ENCODE data around the gene EBF4. TPM values are rescaled to one million over a fixed set of nuclear protein-coding genes. Genes with fewer than 3 reads are reported as not detected.

The EBF4 gene
- total and polyA plus RNA-seq, 7 donors = 0.42 to 1.9 (median 1.2) TPM

DNA sequence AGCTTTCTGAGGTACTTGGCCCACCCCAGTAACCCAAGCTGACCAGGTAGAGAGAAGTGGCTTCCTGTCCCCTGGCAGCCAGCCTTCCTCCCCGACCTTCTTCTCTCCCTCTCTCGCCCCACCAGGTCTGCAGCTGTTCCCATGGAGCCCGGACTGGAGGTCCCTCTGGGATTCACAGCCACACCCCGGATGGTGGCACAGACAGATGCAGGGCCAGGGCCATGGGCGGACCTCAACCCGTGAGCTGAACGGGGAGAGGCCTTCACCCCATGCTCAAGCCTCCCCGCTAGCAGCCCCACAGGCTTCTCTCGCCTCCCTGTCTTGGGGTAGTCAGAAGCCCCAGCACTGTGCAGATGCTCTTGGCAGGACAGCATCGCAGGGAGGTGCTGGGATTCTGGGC, 66.6 kb downstream of the EBF4 start:
- Histone ChIP-seq H3K9me3 (no peaks in the 10 kb centered on the region), H3K27me3 (ENCODE audit: insufficient read depth in 3 of 3, low read length in 2 of 3) (peaks cover 3 to 49% (median 9%) of the 10 kb centered on the region in 3 donors), H3K4me3 (no peak overlapping the region), H3K36me3 (ENCODE audit: insufficient read depth in 1 of 2, low read depth in 1 of 2) (no peaks in the 10 kb centered on the region), H3K4me1 (no peaks in the 10 kb centered on the region), H3K27ac (no peak overlapping the region)
- intact Hi-C loops (cut with DNase I) = loop anchor here in 1 of 2 donors (10.0 kb wide), 2 partner anchors 96 to 246 kb away; no protein-coding TSS in a partner anchor
- TF ChIP-seq, protein P1, sequence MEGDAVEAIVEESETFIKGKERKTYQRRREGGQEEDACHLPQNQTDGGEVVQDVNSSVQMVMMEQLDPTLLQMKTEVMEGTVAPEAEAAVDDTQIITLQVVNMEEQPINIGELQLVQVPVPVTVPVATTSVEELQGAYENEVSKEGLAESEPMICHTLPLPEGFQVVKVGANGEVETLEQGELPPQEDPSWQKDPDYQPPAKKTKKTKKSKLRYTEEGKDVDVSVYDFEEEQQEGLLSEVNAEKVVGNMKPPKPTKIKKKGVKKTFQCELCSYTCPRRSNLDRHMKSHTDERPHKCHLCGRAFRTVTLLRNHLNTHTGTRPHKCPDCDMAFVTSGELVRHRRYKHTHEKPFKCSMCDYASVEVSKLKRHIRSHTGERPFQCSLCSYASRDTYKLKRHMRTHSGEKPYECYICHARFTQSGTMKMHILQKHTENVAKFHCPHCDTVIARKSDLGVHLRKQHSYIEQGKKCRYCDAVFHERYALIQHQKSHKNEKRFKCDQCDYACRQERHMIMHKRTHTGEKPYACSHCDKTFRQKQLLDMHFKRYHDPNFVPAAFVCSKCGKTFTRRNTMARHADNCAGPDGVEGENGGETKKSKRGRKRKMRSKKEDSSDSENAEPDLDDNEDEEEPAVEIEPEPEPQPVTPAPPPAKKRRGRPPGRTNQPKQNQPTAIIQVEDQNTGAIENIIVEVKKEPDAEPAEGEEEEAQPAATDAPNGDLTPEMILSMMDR (IDR thresholded peaks at IDR 0.05) = no peak
- ATAC-seq = no peak
- DNase-seq = no peak
- WGBS, 3 donors = 54 to 62% (median 58%) methylated on average over 9 to 10 of the region's 10 CpGs

DNA sequence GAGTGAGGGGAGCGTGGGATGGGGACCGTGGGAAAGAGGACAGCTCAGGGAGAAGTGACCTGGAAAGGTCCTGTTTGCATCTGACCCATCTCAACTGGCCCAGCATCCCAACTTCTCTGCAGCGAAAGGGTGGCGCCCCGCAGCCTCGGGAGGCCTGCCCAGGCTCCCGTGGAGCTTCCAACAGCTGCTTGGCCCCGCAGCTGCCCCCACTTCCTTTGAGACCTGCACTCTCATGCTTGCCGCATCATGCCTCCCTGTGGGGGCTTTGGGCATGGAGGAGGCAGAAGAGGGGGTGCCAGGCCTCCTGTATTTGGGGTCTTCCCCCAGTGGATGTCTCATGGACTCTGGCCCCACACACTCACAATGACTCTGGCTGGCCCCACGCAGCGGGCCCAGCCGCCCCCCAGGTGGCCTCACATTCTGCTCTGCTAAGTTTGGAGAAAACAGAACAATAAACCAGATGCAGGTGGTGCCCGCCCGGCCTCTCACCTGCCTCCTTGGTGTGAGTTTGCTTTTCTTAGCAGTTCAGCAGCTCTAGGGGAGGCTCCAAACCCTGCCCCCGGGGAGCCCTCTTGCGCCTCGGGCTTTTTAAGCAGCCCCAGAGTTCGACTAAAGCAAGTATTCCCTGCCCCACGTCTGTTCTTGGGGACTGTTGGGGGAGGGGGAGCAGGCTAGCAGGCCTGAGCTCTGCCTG, 67.2 kb downstream of the EBF4 start:
- ATAC-seq = no peak
- 45 to 53% (median 49%) methylated on average over 16 to 19 of the region's 19 CpGs for WGBS, 3 donors
- TF ChIP-seq, protein P1 (IDR thresholded peaks at IDR 0.05) = no peak
- no peak overlapping the region for H3K27ac ChIP-seq
- no peak overlapping the region for H3K4me3 ChIP-seq
- H3K27me3 ChIP-seq (ENCODE audit: insufficient read depth in 3 of 3, low read length in 2 of 3) = peaks cover 3 to 49% (median 6%) of the 10 kb centered on the region in 3 donors
- intact Hi-C loops (cut with DNase I) = loop anchor here in 1 of 2 donors (10.0 kb wide), 2 partner anchors 95 to 245 kb away; no protein-coding TSS in a partner anchor
- no peaks in the 10 kb centered on the region for H3K4me1 ChIP-seq
- H3K36me3 ChIP-seq (ENCODE audit: insufficient read depth in 1 of 2, low read depth in 1 of 2) = no peaks in the 10 kb centered on the region
- H3K9me3 ChIP-seq = no peaks in the 10 kb centered on the region
- no peak for DNase-seq

DNA sequence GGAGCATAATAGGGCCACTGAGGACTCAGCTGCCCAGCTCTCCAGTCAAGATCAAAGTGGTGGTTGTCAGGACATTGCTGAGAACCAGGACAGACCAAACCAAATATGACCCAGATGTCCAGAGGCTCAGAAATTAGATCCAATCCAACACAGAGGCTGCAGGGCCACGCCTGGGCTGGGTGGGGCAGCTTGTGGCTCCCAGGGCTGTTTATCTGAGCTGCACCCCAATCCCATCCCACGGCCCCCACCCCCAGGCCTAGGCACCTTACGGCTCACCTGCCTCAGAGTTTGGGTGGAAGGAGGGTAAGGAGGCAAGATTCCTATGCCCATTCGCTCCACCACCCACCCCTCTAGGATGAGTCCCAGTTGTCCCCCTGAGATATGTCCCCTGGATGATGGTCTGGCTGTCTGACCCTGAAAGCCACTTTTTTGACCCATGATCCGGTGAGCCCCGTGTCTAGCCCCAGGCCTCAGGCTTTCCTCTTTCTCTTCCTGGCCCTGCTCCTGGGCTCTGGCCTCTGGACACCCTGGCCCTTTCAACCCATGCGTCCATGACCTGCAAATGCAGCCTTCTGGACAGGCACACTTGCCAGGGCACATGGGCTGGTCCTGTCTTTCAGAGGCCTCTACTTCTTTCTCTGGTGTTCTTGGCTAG, 67.8 kb downstream of the EBF4 start:
- ATAC-seq (no peak), DNase-seq (no peak)
- no peak overlapping the region for H3K4me3 ChIP-seq
- H3K36me3 ChIP-seq (ENCODE audit: insufficient read depth in 1 of 2, low read depth in 1 of 2) = no peaks in the 10 kb centered on the region
- TF ChIP-seq, protein P1 (IDR thresholded peaks at IDR 0.05) = no peak
- H3K27me3 ChIP-seq (ENCODE audit: insufficient read depth in 3 of 3, low read length in 2 of 3) = peaks cover 3 to 46% (median 4%) of the 10 kb centered on the region in 3 donors
- no peaks in the 10 kb centered on the region for H3K4me1 ChIP-seq
- no peaks in the 10 kb centered on the region for H3K9me3 ChIP-seq
- WGBS, 3 donors = 82 to 88% (median 85%) methylated on average over 7 of the region's 7 CpGs
- intact Hi-C loops (cut with DNase I) = no loop called here
- no peak overlapping the region for H3K27ac ChIP-seq

DNA sequence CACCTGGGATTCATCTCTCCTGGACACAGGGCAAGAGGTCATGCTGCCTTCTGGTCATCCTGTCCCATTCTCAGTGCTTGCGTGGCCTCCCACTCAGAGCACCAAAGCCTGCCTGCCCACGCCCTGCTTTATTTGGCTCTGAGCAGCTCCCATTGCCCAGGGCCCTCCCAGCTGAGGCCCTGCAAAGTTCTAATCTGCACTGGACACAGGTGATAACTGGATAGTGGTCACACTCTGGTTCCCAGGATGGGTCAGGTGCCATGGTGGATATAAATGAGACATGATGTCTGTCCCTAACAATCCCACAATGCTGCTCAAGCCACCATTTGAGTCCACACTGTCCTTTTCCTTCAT, 68.3 kb downstream of the EBF4 start:
- H3K27ac ChIP-seq = no peak overlapping the region
- H3K27me3 ChIP-seq (ENCODE audit: insufficient read depth in 3 of 3, low read length in 2 of 3) = peaks cover 3 to 44% (median 4%) of the 10 kb centered on the region in 3 donors
- no peaks in the 10 kb centered on the region for H3K9me3 ChIP-seq
- TF ChIP-seq, protein P1 (IDR thresholded peaks at IDR 0.05) = no peak
- WGBS, 3 donors = 87 to 97% (median 91%) methylated on average over 2 of the region's 2 CpGs
- no peaks in the 10 kb centered on the region for H3K36me3 ChIP-seq (ENCODE audit: insufficient read depth in 1 of 2, low read depth in 1 of 2)
- DNase-seq (no peak), ATAC-seq (no peak)
- no peak overlapping the region for H3K4me3 ChIP-seq
- intact Hi-C loops (cut with DNase I) = no loop called here
- no peaks in the 10 kb centered on the region for H3K4me1 ChIP-seq
